PC-9 (cell line): ENCODE results near the gene TAPBP.

Experiments used
- EZH2 ChIP-seq: fragments of 200-600 bp; sonication (generic); IDR thresholded peaks from 2 replicates; pipeline ENCODE4 v1.8.0; 2017; ENCODE audit warnings: antibody characterized with exemption, low read depth
- TF ChIP-seq, protein P1 (sequence below): fragments of 200-600 bp; sonication (generic); conservative IDR thresholded peaks from 2 replicates; pipeline ENCODE4 v1.6.1; 2017; ENCODE audit warnings: mixed run types, antibody characterized with exemption, mild to moderate bottlenecking, moderate library complexity

DNA sequence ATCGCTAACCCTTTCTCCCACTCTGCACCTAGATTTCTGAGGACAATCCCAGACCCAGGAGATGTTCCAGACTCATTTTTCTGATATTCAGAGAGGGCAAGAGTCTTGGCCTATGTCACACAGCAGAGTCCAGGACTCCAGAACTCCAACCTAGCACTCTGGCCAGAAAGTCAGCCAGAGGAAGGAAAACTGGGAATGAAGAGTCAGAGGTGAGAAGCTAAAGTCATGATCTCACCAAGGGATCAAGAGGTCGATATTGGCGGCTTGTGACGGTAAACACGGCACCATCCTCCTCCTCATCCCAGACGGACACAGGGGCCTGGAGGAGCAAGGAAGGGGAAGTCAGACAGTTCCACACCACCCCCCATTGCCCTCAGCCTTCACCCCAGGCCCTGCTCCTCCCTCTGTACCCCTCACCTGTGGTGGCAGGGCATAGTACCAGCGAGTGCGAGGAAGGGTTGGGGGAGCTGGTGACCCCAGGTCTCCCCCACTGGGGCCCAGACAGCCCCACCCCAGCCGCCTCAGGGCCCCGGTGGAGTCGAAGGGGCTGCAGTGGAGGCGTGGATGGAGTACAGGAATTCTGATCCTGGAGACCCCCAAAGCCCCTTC lies 17.0 kb downstream of the TAPBP start:
- TF ChIP-seq, protein P1, sequence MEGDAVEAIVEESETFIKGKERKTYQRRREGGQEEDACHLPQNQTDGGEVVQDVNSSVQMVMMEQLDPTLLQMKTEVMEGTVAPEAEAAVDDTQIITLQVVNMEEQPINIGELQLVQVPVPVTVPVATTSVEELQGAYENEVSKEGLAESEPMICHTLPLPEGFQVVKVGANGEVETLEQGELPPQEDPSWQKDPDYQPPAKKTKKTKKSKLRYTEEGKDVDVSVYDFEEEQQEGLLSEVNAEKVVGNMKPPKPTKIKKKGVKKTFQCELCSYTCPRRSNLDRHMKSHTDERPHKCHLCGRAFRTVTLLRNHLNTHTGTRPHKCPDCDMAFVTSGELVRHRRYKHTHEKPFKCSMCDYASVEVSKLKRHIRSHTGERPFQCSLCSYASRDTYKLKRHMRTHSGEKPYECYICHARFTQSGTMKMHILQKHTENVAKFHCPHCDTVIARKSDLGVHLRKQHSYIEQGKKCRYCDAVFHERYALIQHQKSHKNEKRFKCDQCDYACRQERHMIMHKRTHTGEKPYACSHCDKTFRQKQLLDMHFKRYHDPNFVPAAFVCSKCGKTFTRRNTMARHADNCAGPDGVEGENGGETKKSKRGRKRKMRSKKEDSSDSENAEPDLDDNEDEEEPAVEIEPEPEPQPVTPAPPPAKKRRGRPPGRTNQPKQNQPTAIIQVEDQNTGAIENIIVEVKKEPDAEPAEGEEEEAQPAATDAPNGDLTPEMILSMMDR = no peak
- no peak for TF ChIP-seq EZH2
